A673 (cell line): ENCODE data around the gene EIF2B1.

Experiments used
- EZH2 ChIP-seq: fragments of 200-600 bp; sonication (generic); IDR thresholded peaks from 2 replicates; pipeline ENCODE4 v1.6.1; 2017; ENCODE audit warnings: borderline replicate concordance, low read depth, mild to moderate bottlenecking, mixed read lengths, antibody characterized with exemption, low read length; ENCODE audit not compliant: poor library complexity, severe bottlenecking
- TF ChIP-seq, protein P1 (sequence below): fragments of 300-800, 200-600 bp; sonication (generic); conservative IDR thresholded peaks from 2 replicates; pipeline ENCODE4 v1.5.1; 2017; ENCODE audit warnings: low read depth, mild to moderate bottlenecking, antibody characterized with exemption, low read length, moderate library complexity, mixed read lengths

DNA sequence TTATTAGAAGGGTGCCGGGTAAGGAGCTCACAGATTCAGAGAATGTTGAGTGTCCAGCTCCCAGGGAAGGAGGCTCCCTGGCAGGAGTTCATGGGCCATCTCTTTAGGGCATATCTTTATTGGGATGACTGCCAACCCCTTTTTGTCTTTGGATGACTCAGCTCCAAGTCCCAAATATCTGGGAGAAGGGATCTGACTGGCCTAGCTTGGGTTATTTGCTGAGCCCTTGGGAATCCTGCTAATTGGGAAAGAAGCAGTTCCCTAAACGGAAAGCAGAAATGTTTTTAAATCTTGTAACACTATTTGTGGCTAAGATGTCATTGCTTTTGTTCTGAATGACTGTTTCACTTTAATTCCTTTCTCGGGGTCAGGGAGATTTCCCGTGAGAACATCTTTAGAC lies 19.0 kb downstream of the EIF2B1 start:
- TF ChIP-seq, protein P1, sequence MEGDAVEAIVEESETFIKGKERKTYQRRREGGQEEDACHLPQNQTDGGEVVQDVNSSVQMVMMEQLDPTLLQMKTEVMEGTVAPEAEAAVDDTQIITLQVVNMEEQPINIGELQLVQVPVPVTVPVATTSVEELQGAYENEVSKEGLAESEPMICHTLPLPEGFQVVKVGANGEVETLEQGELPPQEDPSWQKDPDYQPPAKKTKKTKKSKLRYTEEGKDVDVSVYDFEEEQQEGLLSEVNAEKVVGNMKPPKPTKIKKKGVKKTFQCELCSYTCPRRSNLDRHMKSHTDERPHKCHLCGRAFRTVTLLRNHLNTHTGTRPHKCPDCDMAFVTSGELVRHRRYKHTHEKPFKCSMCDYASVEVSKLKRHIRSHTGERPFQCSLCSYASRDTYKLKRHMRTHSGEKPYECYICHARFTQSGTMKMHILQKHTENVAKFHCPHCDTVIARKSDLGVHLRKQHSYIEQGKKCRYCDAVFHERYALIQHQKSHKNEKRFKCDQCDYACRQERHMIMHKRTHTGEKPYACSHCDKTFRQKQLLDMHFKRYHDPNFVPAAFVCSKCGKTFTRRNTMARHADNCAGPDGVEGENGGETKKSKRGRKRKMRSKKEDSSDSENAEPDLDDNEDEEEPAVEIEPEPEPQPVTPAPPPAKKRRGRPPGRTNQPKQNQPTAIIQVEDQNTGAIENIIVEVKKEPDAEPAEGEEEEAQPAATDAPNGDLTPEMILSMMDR, result no peak
- no peak for TF ChIP-seq EZH2
